H1 (cell line): Measurements from ENCODE around the gene TNS1.

Experiments used
- CTCF ChIP-seq, 3 experiments: IDR thresholded peaks; 1 replicate in 2 of 3; 2 replicates in 1 of 3; pipeline versions ENCODE4 v1.5.1 to v1.6.1; 2011; ENCODE audit warnings: low read length in 3 of 3, mild to moderate bottlenecking in 3 of 3, inconsistent platforms in 2 of 3, low read depth in 1 of 3, moderate library complexity in 1 of 3; ENCODE audit not compliant: insufficient read depth in 1 of 3; ENCODE audit errors: control extremely low read depth in 1 of 3
- EP300 ChIP-seq, 2 experiments: IDR thresholded peaks; 1 replicate in 1 of 2; 2 replicates in 1 of 2; pipeline ENCODE4 v1.6.1; 2011 to 2012; ENCODE audit warnings: low read depth in 2 of 2, low read length in 2 of 2, mild to moderate bottlenecking in 2 of 2, borderline replicate concordance in 1 of 2, inconsistent platforms in 1 of 2, moderate library complexity in 1 of 2
- JUND ChIP-seq: IDR thresholded peaks from 2 replicates; pipeline ENCODE4 v1.6.1; 2011; ENCODE audit warnings: mild to moderate bottlenecking, improper control_type of control experiment, low read length
- MAFK ChIP-seq: IDR thresholded peaks from 2 replicates; pipeline ENCODE4 v1.6.1; 2012; ENCODE audit warnings: low read depth, mild to moderate bottlenecking, improper control_type of control experiment, low read length
- POLR2A ChIP-seq, 2 experiments: IDR thresholded peaks; 1 replicate in 1 of 2; 2 replicates in 1 of 2; pipeline ENCODE4 v1.6.1; 2011; ENCODE audit warnings: low read depth in 2 of 2, low read length in 2 of 2, mild to moderate bottlenecking in 2 of 2; ENCODE audit errors: control extremely low read depth in 1 of 2
- RAD21 ChIP-seq, 2 experiments: IDR thresholded peaks in 1 of 2; conservative IDR thresholded peaks in 1 of 2; 2 replicates each; pipeline ENCODE4 v1.6.1; 2011; ENCODE audit warnings: low read depth in 2 of 2, low read length in 2 of 2, improper control_type of control experiment in 1 of 2, inconsistent platforms in 1 of 2, mild to moderate bottlenecking in 1 of 2, moderate library complexity in 1 of 2
- RFX5 ChIP-seq: IDR thresholded peaks from 2 replicates; pipeline ENCODE4 v1.6.1; 2011; ENCODE audit warnings: low read depth, low read length, improper control_type of control experiment, borderline replicate concordance
- YY1 ChIP-seq: IDR thresholded peaks from 2 replicates; pipeline ENCODE4 v1.6.1; 2011; ENCODE audit warnings: low read depth, mild to moderate bottlenecking, low read length

GRCh38 chr2:217908544-217908943, 94.3 kb downstream of the TNS1 start:
- TF ChIP-seq RAD21 (IDR thresholded peaks at IDR 0.05 in 1 of 2, conservative IDR thresholded peaks at IDR 0.05 in 1 of 2; ENCODE audit: low read depth in 2 of 2, low read length in 2 of 2) (no peak), RFX5 (no peak), YY1 (no peak), MAFK (no peak), POLR2A (IDR thresholded peaks at IDR 0.05; ENCODE audit: control extremely low read depth in 1 of 2, low read depth in 2 of 2, low read length in 2 of 2) (no peak), CTCF (IDR thresholded peaks at IDR 0.05; ENCODE audit: control extremely low read depth in 1 of 3, insufficient read depth in 1 of 3, low read depth in 1 of 3, low read length in 3 of 3) (no peak), EP300 (IDR thresholded peaks at IDR 0.05; ENCODE audit: borderline replicate concordance in 1 of 2, low read depth in 2 of 2, low read length in 2 of 2) (no peak), JUND (no peak)
